ENCODE results near the gene ZNF639.
A peak's percentile ranks its signal among the peaks of the same experiment; 100 is the strongest.
"Not testable (repeated sequence)": the region's sequence is repeated elsewhere in the genome, so short reads cannot be mapped to it uniquely, and the experiment has no call there.

Gene ZNF639, protein sequence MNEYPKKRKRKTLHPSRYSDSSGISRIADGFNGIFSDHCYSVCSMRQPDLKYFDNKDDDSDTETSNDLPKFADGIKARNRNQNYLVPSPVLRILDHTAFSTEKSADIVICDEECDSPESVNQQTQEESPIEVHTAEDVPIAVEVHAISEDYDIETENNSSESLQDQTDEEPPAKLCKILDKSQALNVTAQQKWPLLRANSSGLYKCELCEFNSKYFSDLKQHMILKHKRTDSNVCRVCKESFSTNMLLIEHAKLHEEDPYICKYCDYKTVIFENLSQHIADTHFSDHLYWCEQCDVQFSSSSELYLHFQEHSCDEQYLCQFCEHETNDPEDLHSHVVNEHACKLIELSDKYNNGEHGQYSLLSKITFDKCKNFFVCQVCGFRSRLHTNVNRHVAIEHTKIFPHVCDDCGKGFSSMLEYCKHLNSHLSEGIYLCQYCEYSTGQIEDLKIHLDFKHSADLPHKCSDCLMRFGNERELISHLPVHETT

DNA sequence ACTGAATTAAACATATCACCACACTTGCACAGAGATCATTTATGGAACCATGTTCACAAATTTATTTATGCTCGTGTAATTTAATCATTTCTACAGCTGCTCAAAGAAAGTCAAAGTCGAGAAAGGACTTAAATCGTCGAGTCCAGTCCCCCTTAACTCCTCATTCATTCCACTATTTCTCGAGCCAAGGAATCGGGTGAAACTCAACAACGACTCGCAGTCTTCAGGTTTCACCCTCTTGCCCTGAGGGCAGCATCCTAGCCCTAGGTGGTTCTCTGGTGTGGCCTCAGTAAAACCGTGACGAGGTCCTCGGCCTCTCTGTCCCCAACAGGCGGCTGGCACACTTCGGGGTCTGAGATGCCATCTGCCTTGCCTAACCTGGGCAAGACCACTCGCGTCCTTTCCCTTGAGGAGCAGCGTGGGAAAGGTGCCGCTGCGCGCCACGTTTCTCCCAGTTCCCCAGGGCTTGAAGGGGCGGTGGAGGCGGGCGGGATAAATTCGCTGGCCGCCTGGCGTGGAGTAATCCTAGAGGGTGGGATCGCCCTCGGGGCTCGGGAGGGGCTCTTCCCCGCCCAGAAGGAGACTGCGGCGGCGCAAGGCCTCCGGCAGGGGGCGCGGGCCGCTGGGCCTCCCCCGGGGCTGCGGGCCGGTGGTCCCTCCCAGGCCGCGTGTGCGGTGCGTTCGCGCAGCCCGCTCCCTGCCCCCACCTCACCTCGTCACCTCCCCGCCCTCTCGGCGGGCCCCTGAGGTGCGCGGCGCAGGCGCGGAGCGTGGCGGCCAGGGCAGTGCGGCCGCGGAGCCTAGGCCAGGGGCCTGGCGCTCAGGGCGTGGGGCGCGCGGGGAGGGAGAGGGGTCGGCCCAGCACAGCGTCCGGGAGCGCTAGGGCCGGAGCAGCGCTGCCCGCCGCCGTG lies at the start of gene ZNF639:
Gene ZNF639, plus strand, starts transcription at position 746 of the 911 bp plus-strand sequence. CDS start 5,263 bp downstream, outside the sequence.
- DNase-seq: peak; percentile 92

DNA sequence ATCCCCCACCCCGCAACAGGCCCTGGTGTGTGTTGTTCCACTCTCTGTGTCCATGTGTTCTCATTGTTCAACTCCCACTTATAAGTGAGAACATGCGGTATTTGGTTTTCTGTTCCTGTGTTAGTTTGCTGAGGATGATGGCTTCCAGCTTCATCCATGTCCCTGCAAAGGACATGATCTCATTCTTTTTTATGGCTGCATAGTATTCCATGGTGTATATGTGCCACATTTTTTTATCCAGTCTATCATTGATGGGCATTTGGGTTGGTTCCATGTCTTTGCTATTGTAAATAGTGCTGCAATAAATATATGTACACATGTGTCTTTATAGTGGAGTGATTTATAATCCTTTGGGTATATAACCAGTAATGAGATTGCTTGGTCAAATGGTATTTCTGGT lies 48.4 kb upstream of the ZNF639 start:
- DNase-seq: not testable (repeated sequence)

DNA sequence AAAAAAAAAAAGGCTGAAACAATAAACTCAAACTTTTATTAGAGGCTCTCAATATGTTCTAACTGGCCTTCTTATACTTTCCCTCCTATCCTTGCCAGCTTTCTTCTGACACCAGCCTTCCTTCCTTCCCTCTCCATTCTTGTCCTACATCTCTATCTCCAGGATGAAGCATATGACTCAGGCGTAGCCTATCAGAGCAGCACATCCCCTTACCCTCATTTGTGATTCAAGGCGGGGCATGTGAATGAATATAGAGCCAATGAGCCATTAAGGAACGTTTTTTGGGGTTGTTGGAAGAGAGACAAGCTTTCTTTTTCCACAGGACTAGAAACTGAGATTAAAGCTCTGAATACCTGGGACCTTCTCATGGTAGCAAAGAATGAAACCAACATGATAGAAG lies 46.8 kb upstream of the ZNF639 start:
- DNase-seq: no peak

DNA sequence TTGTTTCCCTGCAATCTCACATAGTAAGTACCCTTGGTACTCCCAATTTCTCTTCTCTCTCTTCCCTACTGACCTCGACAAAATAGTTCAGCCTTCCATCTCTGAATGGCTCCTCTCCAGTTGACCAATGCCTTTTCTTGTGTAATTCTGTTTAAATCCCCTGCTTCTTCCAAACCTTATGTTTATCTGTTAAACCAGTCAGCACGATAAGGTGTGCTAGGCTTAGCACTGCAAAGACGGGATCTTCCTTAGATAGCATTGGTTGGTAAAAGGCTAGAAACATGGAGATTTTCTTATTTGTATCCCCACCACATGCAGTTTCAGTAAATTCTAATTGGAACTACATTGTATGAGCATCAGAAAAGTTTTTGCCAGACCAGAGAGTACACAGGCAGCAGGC lies 46.1 kb upstream of the ZNF639 start:
- no peak for DNase-seq

DNA sequence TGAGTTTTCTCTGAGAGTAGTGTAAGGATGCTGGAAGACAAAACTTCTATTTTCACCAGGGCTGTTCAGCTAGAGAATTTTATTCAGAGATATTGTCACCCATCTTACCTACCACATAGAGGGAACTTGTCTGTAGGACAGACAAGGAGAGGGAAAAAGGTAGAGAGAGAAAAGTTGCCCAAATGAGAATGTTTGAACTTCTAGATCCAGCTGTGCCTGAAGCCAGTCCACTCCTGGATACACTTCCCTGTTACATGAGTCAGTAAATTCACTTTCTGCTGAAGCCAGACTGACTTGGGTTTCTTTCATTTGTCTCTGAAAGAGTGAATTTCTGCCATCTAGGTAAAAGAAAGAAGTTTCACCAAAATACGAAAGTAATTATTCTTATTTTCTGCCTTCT lies 44.7 kb upstream of the ZNF639 start:
- no peak for DNase-seq

DNA sequence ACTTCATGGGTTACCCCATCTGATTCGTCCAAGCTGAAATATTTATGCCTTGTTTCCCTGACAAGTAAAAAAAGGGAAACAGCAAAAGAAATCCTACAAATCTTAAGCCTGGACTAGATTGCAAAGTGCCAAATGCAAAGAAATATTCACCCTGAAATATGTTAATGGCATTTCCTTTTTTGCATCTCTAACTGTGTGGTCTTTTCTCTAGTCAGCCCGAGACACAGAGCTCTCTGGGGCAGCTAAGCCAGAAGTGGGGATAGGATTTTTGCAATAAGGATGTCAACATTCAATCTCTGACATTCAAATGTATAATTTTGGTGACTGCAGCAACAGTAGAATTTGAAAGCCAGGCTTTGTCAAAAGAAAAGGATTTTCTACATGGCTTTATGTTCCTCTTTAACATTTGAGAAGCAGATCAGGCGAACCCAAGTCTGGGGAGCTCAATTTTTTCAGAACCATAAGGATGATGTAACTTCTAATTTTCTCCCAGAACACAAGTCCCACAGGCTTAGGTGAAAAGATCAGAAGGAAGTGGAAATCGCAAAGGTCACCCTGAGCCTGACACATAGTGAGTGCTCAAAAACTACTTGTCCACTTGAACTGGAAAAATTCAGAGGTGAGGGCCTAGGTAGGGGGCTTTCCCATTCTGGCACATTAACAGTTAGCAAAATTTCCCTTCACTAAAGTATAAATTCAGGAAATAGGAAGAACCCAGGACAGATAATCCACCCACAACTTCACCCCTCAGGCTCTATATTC lies 43.7 kb upstream of the ZNF639 start:
- DNase-seq: no peak

DNA sequence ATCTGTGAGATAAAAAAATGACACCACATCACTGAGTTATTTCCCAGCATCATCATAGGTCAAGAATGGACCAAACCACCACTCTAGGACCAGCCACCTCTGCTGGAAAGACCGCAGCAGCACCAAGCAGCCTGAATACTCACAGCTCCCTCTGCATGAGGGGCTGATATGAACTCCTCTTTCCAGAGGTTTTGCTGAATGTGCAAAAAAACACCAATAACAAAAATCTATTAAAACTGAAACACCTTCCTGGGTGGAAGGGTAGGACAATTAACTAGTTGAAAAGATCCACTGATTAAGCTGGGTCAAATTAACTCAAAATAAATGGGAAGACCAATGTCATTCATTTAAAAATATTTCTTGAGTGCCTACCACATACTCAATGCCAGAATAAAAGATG lies 43.0 kb upstream of the ZNF639 start:
- no peak for DNase-seq

DNA sequence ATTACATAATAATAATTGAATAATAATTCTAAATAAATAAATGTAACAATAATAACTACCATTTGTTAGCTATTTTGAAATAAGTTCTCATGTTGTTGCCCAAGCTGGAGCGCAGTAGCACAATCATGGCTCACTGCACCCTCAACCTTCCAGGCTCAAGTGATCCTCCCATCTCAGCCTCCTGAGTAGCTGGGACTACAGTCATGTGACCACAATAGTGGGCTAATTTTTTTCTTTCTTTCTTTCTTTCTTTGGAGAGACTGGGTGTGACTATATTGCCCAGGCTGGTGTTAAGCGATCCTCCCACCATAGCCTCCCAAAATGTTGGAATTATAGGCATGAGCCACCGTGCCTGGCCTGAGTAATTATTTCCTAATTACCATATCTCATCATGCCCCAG lies 41.0 kb upstream of the ZNF639 start:
- no peak for DNase-seq

DNA sequence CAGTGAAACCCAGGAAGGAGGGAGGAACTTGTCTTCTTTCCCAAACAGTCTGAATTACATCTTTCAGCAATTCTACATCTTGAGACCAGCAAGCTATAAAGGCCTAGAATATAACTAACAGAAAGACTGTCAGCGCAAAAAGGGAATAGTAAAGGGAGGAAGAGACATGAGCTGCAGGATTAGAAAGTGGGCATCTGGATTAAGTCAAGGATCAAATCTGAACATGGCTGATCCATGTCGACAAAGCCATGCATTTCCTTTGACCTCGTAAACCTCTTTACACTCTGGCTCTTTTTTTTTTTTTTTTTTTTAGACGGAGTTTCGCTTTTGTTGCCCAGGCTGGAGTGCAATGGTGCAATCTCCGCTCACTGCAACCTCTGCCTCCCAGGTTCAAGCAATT lies 36.5 kb upstream of the ZNF639 start:
- DNase-seq: no peak

DNA sequence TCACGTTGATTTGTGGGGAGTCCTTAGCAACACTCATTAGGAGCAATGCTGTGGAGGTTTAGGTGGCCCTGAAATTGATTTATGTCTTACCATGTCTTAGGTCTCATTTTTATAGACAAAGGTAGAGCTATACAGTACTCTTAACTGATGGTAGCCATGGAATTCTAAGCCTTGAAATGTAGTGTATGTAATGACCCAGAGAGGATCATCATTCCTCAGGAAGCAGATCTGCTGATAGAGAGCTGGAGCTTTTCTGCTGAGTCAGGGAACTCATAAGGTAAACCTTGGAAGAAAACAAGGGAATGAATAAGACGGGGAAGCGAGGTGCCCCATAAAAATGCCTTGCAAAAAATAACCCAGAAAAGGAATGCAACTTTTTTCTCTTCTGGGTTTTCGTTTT lies 34.0 kb upstream of the ZNF639 start:
- no peak for DNase-seq

DNA sequence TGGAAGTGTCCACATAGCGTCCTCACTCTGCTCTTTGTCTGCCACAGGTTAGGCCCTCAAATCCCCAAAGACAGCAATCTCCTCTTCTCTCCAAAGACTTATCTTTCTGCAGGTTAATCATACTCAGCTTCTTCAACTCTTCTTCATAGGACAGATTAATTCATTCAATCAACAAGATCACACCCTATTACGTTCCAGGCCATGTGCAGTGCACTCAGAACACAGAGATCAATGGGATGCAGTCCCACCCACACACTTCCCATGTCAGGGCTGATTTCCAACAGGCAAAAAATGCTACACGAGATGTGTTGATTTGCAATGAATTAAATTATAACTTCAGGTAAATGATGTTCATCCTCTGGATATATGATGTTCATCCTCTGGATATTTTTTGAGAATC lies 33.5 kb upstream of the ZNF639 start:
- no peak for DNase-seq

DNA sequence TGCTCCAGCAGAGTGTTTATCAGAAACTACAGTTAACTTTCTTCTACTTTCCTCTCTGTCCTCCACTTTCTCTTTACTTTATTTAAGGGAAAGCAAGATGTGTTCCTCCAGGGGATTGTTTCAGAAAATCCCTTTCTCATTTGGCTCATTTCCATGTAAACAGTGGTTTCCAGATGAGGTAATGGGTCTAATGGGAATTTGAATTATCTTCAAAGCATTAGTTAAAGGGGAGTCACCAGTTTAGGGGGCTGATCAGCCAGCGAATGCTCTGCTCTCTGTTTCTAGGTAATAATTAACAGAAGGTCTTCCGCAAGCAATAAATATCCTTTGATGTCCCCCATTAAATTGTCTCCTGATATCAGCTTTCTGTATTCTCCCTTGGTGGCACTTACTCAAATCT lies 30.4 kb upstream of the ZNF639 start:
- DNase-seq: no peak

DNA sequence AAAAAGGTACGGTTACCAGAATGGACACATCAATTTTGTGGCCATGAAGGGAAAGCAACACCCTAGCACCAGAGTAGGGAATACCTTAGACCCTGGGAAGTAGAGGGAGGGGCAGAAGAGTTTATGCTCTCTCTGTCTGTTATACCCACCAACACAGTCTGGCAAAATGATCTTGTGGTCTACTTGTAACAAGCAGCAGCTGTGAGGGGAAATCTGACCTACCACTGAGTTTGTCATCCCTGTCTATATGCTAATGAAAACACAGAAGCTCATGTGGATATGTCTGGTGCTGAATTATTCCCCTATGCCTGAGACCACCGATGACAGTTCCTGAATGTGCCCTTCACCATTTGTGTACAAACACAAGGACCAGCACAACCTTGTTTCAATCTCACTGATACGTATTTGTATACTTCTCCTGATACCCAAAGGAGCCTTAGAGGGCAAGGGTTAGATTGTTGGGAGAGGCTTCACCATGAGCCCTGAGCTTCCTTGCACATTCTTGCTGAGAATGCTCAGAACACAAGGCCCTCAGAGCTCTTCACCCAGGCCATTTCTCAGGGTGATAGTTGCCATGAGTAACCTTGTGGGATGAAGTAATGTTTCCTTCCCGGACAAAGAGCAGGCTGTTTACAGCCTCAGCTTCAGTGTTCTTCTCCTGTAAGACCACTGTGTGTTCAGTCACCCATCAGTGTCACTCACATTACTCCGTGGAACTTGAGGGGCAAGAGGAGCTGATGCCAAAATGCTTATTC lies 24.7 kb upstream of the ZNF639 start:
- no peak for DNase-seq

DNA sequence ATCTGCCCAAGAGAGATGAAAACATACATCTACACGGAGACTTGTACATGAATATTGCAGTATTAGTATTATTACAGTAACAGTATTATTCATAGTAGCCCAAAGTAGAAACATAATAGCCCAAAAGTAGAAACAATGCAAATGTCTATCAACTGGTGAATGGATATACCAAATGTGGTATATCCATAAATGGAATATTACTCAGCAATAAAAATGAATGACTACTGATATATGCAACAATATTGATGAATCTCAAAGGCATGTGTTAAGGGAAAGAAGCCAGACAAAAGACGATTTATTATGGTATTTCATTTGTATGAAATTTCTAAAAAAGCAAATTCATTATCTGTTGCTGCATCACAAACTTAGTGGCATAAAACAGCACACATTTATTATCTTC lies 23.5 kb upstream of the ZNF639 start:
- no peak for DNase-seq

DNA sequence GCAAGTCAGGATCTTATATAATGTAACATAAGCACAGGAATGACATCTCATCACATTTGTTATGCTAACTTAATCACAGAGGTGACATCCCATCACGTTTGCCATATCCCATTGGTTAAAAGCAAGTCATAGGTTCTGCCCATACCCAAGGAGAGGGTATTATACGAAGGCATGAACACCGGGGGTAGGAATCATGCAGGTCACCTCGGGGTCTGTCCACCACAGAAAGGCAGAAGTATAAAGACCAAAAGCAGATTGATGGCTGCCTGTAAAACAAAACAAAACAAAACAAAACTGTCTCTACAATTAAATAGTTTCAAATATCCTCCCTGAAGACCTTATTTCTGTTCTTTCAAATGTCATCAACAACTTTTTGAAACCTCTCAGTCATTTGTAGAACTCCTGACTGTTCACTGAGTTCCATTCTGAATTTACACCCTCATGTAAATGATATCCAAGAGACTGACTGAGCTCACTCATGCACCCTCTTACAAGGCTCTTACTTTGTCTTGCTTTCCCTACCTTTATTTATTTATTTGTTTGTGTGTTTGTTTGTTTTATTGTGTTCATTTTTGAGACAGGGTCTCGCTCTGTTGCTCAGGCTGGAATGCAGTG lies 22.7 kb upstream of the ZNF639 start:
- no peak for DNase-seq

DNA sequence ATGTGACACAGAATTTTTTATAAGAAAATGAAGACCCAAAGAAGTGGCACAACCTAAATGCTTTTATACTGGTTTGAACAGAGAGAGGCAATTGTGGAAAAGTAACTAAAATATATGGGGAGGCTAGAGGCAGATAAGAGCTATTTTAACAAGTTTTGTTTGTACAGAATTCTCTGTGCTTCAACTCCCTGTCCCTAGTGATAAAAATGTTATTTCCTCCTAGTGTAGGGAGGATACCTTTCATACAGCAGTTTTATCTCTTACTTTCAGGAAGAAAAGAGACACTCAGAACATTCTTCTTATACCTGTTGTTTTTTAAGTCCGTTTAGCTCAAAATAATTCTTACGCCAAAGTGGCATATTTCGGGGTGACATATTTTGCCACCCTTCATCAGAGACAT lies 21.2 kb upstream of the ZNF639 start:
- no peak for DNase-seq

DNA sequence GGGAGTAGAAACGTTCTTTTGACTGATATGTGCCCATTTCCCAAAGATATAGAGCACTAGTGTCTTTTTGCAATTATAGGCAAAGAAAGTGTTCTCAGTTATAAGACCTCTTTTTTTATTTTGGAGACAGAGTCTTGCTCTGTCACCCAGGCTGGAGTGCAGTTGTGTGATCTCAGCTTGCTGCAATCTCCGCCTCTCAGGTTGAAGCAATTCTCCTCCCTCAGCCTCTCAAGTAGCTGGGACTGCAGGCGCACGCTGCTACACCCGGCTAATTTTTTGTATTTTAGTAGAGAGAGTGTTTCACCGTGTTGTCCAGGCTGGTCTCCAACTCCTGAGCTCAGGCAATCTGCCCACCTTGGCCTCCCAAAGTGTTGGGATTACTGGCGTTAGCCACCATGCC lies 20.7 kb upstream of the ZNF639 start:
- no peak for DNase-seq

DNA sequence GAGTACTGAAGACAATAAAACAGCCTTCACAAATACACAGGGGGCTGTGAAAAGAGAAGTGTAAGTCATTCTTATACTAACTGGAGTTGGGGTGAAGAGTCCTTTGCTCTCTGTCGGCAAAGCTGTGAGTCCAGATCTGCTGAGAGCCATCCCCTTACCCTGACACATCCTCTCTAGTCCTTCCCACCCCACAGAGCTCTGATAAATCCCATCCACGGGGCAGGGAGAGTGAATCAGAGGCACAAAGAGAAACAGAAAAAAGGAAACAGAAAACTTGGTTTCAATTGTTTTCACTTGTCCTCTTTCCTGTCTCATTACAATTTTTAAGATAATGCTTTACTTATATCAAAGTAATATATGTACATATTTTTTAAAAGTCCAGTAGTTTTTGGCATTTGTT lies 18.2 kb upstream of the ZNF639 start:
- DNase-seq: no peak

DNA sequence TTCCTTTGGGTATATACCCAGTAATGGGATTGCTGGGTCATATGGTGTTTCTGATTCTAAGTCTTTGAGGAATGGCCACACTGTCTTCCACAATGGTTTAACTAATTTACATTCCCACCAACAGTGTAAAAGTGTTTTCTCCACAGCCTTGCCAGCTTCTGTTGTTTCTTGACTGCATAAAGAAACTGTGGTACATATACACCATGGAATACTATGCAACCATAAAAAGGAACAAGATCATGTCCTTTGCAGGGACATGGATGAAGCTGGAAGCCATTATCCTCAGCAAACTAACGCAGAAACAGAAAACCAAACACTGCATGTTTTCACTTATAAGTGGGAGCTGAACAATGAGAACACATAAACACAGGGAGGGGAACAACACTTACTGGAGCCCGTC lies 15.5 kb upstream of the ZNF639 start:
- DNase-seq: not testable (repeated sequence)

DNA sequence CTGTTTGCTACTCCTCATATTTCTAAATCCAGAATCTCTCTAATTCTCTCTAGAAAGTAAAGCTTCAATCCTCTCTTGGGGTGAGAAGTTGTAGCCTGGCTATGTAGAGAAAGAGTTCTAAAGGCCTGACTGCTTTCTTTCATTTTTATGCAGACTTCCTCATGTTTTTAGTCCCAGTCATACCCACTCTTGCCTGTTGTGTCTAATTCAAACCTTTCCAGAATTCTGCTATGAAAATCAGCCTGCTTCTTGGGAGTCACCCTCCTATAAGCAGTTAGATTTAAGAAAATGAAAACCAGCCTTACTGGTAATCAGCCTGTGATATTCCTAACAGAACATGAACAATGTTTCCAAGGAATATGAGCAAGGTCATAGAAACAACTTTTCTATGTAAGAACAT lies 14.8 kb upstream of the ZNF639 start:
- DNase-seq: no peak

DNA sequence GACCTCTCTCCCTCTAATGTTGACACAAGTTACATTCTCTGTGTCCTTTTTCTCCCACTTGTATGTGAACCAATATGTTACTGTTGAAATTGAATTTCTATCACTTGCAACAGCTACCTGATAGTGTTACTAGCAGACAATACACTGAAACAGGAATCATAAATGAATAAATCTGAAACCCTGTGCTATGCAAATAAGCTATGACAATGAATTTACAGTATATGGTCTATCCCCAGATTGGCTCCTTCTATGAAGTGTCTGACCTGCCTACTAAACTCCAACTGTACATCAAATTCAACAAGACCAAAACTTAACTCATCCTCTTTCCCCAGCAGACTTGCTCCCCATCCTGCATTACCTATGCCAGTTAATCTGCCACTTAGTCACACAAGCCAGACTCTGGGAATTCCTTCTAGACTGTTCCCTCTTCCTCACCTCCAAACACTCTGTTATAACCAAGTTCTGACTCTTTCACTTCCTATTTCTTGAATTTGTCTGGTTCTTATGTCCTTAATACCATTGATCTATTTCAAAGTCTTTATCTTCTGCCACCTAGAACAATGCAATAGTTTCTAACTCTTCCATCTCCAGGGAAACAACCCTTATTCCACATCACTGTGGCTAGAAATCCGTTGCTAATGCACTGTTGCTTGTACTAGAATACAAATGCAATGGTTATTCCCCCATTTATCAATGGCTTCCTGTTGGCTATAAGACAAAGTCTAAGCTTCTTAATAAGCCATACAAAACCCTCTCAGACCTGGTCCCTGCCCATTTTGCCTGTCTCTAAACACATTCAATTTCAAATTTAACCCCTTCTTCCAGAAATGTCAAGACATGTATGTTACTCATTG lies 13.4 kb upstream of the ZNF639 start:
- no peak for DNase-seq

All from activated naive CD4-positive, alpha-beta T cell treated with anti-CD3 and anti-CD28 coated beads, Interleukin-2, amount 50 U/mL, for 16 hours (primary cell).